ENCODE data around the gene PIGN. TPM values are rescaled to one million over a fixed set of nuclear protein-coding genes. Genes with fewer than 3 reads are reported as not detected.

Gene PIGN
- total RNA-seq = 10 to 100 TPM; 10.3 to 38.8 (median 15.6) TPM

GRCh38 chr18:62186774-62187542, at the start of gene PIGN, which contains the start of gene RELCH:
Gene PIGN, minus strand, starts transcription at chr18:62187056. Its CDS starts 25,703 bp downstream, at chr18:62161353.
Gene RELCH, plus strand, starts transcription at chr18:62187255. Its CDS starts 251 bp downstream, at chr18:62187506.
- WGBS, 10 experiments = 0 to 3% (median 1%) methylated on average over 2 to 14 of the region's 55 CpGs; no CpG with 5 or more reads in 6 of the 10 experiments
- in situ Hi-C loops (cut with MboI; ENCODE audit: low pct_unique_long_range_greater_than_20kb in 2 of 9, low sequenced_read_pairs in 9 of 9, unreplicated experiment in 9 of 9) = loop anchor here in 2 of 9 experiments (25.0 kb wide), 2 partner anchors 375 to 400 kb away; no protein-coding TSS in a partner anchor
- peak; percentile 84 to 93 (median 91) for ATAC-seq (replicated peaks in 6 of 8)

GRCh38 chr18:62236252-62236651, 49.4 kb upstream of the PIGN start:
- H3K4me1 ChIP-seq (replicated peaks in 1 of 2) = no peaks in the 10 kb centered on the region
- WGBS, 10 experiments = 91 to 100% (median 100%) methylated on average over 1 of the region's 1 CpG; no CpG with 5 or more reads in 4 of the 10 experiments
- ATAC-seq (replicated peaks in 6 of 8) = no peak
- in situ Hi-C loops (cut with MboI; ENCODE audit: low pct_unique_long_range_greater_than_20kb in 2 of 9, low sequenced_read_pairs in 9 of 9, unreplicated experiment in 9 of 9) = no loop called here
- no peak overlapping the region for H3K4me3 ChIP-seq
- no peak overlapping the region for H3K27ac ChIP-seq

More at GRCh38 chr18:62186774-62187542, at the start of gene PIGN, which contains the start of gene RELCH:
- H3K4me3 ChIP-seq = peak within 1 kb of the TSS; percentile 77 to 96 (median 83)
- peaks cover 2 to 12% of the 10 kb centered on the region in 2 donors for H3K4me1 ChIP-seq (replicated peaks in 1 of 2)
- peak within 1 kb of the TSS; percentile 93 for H3K27ac ChIP-seq

- H3K27ac ChIP-seq = no peak overlapping the region
- in situ Hi-C loops (cut with MboI; ENCODE audit: low pct_unique_long_range_greater_than_20kb in 2 of 9, low sequenced_read_pairs in 9 of 9, unreplicated experiment in 9 of 9) = no loop called here
- ATAC-seq (replicated peaks in 6 of 8) = no peak
- no peaks in the 10 kb centered on the region for H3K4me1 ChIP-seq (replicated peaks in 1 of 2)
- no peak overlapping the region for H3K4me3 ChIP-seq
- WGBS, 10 experiments = 65 to 100% (median 93%) methylated on average over 1 to 3 of the region's 3 CpGs
These were observed 39.2 kb upstream of the PIGN start for GRCh38 chr18:62226047-62226446.

GRCh38 chr18:62224229-62224628, 37.4 kb upstream of the PIGN start:
- no peaks in the 10 kb centered on the region for H3K4me1 ChIP-seq (replicated peaks in 1 of 2)
- in situ Hi-C loops (cut with MboI; ENCODE audit: low pct_unique_long_range_greater_than_20kb in 2 of 9, low sequenced_read_pairs in 9 of 9, unreplicated experiment in 9 of 9) = no loop called here
- no peak overlapping the region for H3K4me3 ChIP-seq
- 100% methylated on average over 1 to 2 of the region's 2 CpGs for WGBS, 10 experiments
- H3K27ac ChIP-seq = no peak overlapping the region
- ATAC-seq (replicated peaks in 6 of 8) = no peak

- in situ Hi-C loops (cut with MboI; ENCODE audit: low pct_unique_long_range_greater_than_20kb in 2 of 9, low sequenced_read_pairs in 9 of 9, unreplicated experiment in 9 of 9) = no loop called here
- no peak overlapping the region for H3K4me3 ChIP-seq
- ATAC-seq (replicated peaks in 6 of 8) = no peak
- H3K4me1 ChIP-seq (replicated peaks in 1 of 2) = peaks cover 0 to 12% of the 10 kb centered on the region in 2 donors
- H3K27ac ChIP-seq = no peak overlapping the region
- WGBS, 10 experiments = 67 to 100% (median 91%) methylated on average over 1 of the region's 1 CpG; no CpG with 5 or more reads in 3 of the 10 experiments
These were observed 27.9 kb upstream of the PIGN start for GRCh38 chr18:62214790-62215189.

- ATAC-seq (replicated peaks in 6 of 8) = no peak
- Histone ChIP-seq H3K4me3 (no peak overlapping the region), H3K4me1 (replicated peaks in 1 of 2) (no peaks in the 10 kb centered on the region), H3K27ac (no peak overlapping the region)
- in situ Hi-C loops (cut with MboI; ENCODE audit: low pct_unique_long_range_greater_than_20kb in 2 of 9, low sequenced_read_pairs in 9 of 9, unreplicated experiment in 9 of 9) = no loop called here
These were observed 24.5 kb upstream of the PIGN start for GRCh38 chr18:62211325-62211828.

GRCh38 chr18:62210138-62210537, 23.3 kb upstream of the PIGN start:
- no peak overlapping the region for H3K27ac ChIP-seq
- H3K4me3 ChIP-seq = no peak overlapping the region
- in situ Hi-C loops (cut with MboI; ENCODE audit: low pct_unique_long_range_greater_than_20kb in 2 of 9, low sequenced_read_pairs in 9 of 9, unreplicated experiment in 9 of 9) = no loop called here
- ATAC-seq (replicated peaks in 6 of 8) = no peak
- no peaks in the 10 kb centered on the region for H3K4me1 ChIP-seq (replicated peaks in 1 of 2)
- 83 to 100% (median 98%) methylated on average over 1 of the region's 1 CpG for WGBS, 10 experiments

- in situ Hi-C loops (cut with MboI; ENCODE audit: low pct_unique_long_range_greater_than_20kb in 2 of 9, low sequenced_read_pairs in 9 of 9, unreplicated experiment in 9 of 9) = no loop called here
- Histone ChIP-seq H3K27ac (no peak overlapping the region), H3K4me1 (replicated peaks in 1 of 2) (no peaks in the 10 kb centered on the region), H3K4me3 (no peak overlapping the region)
- ATAC-seq (replicated peaks in 6 of 8) = no peak
These were observed 22.2 kb upstream of the PIGN start for GRCh38 chr18:62209046-62209445.

- H3K4me3 ChIP-seq = no peak overlapping the region
- H3K4me1 ChIP-seq (replicated peaks in 1 of 2) = no peaks in the 10 kb centered on the region
- no peak for ATAC-seq (replicated peaks in 6 of 8)
- WGBS, 10 experiments = 40 to 100% (median 100%) methylated on average over 1 to 4 of the region's 4 CpGs; no CpG with 5 or more reads in 4 of the 10 experiments
- H3K27ac ChIP-seq = no peak overlapping the region
- in situ Hi-C loops (cut with MboI; ENCODE audit: low pct_unique_long_range_greater_than_20kb in 2 of 9, low sequenced_read_pairs in 9 of 9, unreplicated experiment in 9 of 9) = no loop called here
These were observed 19.7 kb upstream of the PIGN start for GRCh38 chr18:62206593-62206992.

GRCh38 chr18:62205824-62206223, 19.0 kb upstream of the PIGN start:
- no peak for ATAC-seq (replicated peaks in 6 of 8)
- in situ Hi-C loops (cut with MboI; ENCODE audit: low pct_unique_long_range_greater_than_20kb in 2 of 9, low sequenced_read_pairs in 9 of 9, unreplicated experiment in 9 of 9) = no loop called here
- 80 to 100% (median 96%) methylated on average over 1 to 4 of the region's 4 CpGs; no CpG with 5 or more reads in 1 of the 10 experiments for WGBS, 10 experiments
- Histone ChIP-seq H3K27ac (no peak overlapping the region), H3K4me3 (no peak overlapping the region), H3K4me1 (replicated peaks in 1 of 2) (no peaks in the 10 kb centered on the region)

GRCh38 chr18:62201870-62202269, 15.0 kb upstream of the PIGN start:
- 40 to 100% (median 83%) methylated on average over 1 of the region's 1 CpG; no CpG with 5 or more reads in 1 of the 10 experiments for WGBS, 10 experiments
- no peaks in the 10 kb centered on the region for H3K4me1 ChIP-seq (replicated peaks in 1 of 2)
- no peak for ATAC-seq (replicated peaks in 6 of 8)
- H3K4me3 ChIP-seq = no peak overlapping the region
- in situ Hi-C loops (cut with MboI; ENCODE audit: low pct_unique_long_range_greater_than_20kb in 2 of 9, low sequenced_read_pairs in 9 of 9, unreplicated experiment in 9 of 9) = no loop called here
- no peak overlapping the region for H3K27ac ChIP-seq

- Histone ChIP-seq H3K4me1 (replicated peaks in 1 of 2) (no peaks in the 10 kb centered on the region), H3K4me3 (no peak overlapping the region), H3K27ac (no peak overlapping the region)
- ATAC-seq (replicated peaks in 6 of 8) = no peak
- 67 to 95% (median 84%) methylated on average over 1 to 3 of the region's 3 CpGs for whole genome bisulfite sequencing, 10 experiments
- in situ Hi-C loops (cut with MboI; ENCODE audit: low pct_unique_long_range_greater_than_20kb in 2 of 9, low sequenced_read_pairs in 9 of 9, unreplicated experiment in 9 of 9) = no loop called here
These were observed 13.5 kb upstream of the PIGN start for GRCh38 chr18:62200121-62200914.

- WGBS, 10 experiments = 60 to 93% (median 88%) methylated on average over 1 to 2 of the region's 2 CpGs; no CpG with 5 or more reads in 3 of the 10 experiments
- no peak overlapping the region for H3K27ac ChIP-seq
- peak in 3 of 8 experiments; percentile 27 to 73 (median 59) for ATAC-seq (replicated peaks in 6 of 8)
- H3K4me1 ChIP-seq (replicated peaks in 1 of 2) = no peaks in the 10 kb centered on the region
- no peak overlapping the region for H3K4me3 ChIP-seq
- in situ Hi-C loops (cut with MboI; ENCODE audit: low pct_unique_long_range_greater_than_20kb in 2 of 9, low sequenced_read_pairs in 9 of 9, unreplicated experiment in 9 of 9) = loop anchor here in 2 of 9 experiments (25.0 kb wide), 2 partner anchors 363 to 388 kb away; no protein-coding TSS in a partner anchor
These were observed 12.8 kb upstream of the PIGN start for GRCh38 chr18:62199629-62200028.

Measured in motor neuron (in vitro differentiated cells).